GM23248 (cell line): Measurements from ENCODE around the gene HLA-A.

Experiments used
- EZH2 ChIP-seq: fragments of 200-600 bp; sonication (generic); IDR thresholded peaks from 2 replicates; pipeline ENCODE4 v1.6.1; 2018; ENCODE audit warnings: antibody characterized with exemption, mild to moderate bottlenecking; ENCODE audit not compliant: insufficient read depth, poor library complexity, severe bottlenecking
- EZH2phosphoT487 ChIP-seq: fragments of 200-600 bp; sonication (generic); IDR thresholded peaks from 2 replicates; pipeline ENCODE4 v1.6.1; 2018; ENCODE audit warnings: antibody characterized with exemption, moderate library complexity, mild to moderate bottlenecking, low read depth; ENCODE audit not compliant: insufficient read depth

DNA sequence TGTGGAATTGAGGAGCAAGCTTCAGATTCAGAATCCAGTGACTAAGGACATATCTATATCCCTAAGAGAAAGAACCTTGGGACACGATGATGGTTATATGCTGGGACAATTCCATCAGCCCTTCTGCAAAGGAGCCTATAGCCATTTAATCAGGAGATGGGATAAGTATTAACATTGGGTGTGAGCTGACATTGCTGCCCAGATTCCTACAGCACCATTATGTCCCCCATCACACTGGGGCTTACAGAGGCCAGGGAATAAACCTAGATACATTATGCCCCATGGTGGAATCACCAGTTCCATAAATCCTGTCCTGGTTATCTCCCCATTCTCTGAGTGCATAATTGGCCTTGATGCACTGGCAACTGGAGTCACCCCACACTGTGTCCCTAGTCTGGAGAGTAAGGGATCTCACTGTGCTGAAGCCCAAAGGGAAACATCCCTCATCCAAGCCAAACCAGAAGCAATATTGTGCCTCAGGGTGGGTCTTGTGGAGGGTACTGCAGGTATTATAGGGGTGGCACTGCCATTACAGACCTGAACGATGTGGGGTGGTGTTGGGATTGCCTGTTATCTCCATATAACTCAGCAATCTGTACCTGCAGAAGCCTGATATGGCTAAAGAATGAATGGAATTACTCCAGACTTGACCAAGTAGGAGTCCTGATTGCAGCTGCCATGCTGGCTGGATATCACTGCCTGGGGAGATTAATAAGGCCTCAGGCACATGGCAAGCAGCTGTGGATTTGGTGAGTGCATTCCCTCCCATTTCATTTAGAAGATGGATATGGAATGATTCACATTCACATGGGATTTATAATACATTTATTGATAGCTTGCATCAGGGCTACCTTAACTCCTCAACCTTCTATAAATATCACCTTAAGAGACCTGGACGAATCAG is 5.0 kb downstream of the HLA-A start:
- TF ChIP-seq EZH2 (no peak), EZH2phosphoT487 (no peak)
